CD14-positive monocyte (primary cell): ENCODE data around the gene ABCC11. TPM values are rescaled to one million over a fixed set of nuclear protein-coding genes. Genes with fewer than 3 reads are reported as not detected.

Experiments
- DNase-seq, 3 donors: peaks; one replicate each; pipeline ENCODE4 v3.0.0-alpha.2; 2011 to 2022
- H2AFZ ChIP-seq: 2 replicates; pipeline ENCODE4 v1.6.0; 2012; ENCODE audit warnings: mild to moderate bottlenecking, low read depth, low read length, inconsistent platforms; ENCODE audit not compliant: insufficient read depth, poor library complexity, severe bottlenecking
- H3K27ac ChIP-seq, 2 donors: 1 replicate in 1 of 2; 2 replicates in 1 of 2; pipeline ENCODE4 v1.5.1; 2012 to 2013; ENCODE audit warnings: low read length in 2 of 2, control low read depth in 1 of 2, inconsistent platforms in 1 of 2, low read depth in 1 of 2, mild to moderate bottlenecking in 1 of 2
- H3K27me3 ChIP-seq, 2 donors: one replicate each; pipeline versions ENCODE4 v1.6.0 to v1.6.1; 2011 to 2013; ENCODE audit warnings: low read length in 2 of 2; ENCODE audit not compliant: control insufficient read depth in 2 of 2, insufficient read depth in 2 of 2
- H3K36me3 ChIP-seq, 2 donors: replicated peaks in 1 of 2; 1 replicate in 1 of 2; 2 replicates in 1 of 2; pipeline versions ENCODE4 v1.5.1 to v1.6.1; 2012 to 2013; ENCODE audit warnings: low read length in 2 of 2, control low read depth in 1 of 2, inconsistent platforms in 1 of 2, mild to moderate bottlenecking in 1 of 2; ENCODE audit not compliant: insufficient read depth in 2 of 2, control insufficient read depth in 1 of 2
- H3K4me1 ChIP-seq, 2 donors: 1 replicate in 1 of 2; 2 replicates in 1 of 2; pipeline versions ENCODE4 v1.5.1 to v1.6.1; 2012 to 2013; ENCODE audit warnings: low read length in 2 of 2, control low read depth in 1 of 2, inconsistent platforms in 1 of 2, mild to moderate bottlenecking in 1 of 2, moderate library complexity in 1 of 2; ENCODE audit not compliant: insufficient read depth in 2 of 2, control insufficient read depth in 1 of 2
- H3K4me2 ChIP-seq: replicated peaks from 2 replicates; pipeline ENCODE3; 2012; ENCODE audit warnings: low read length, moderate library complexity, mild to moderate bottlenecking; ENCODE audit not compliant: poor library complexity, severe bottlenecking; ENCODE audit errors: extremely low read depth
- H3K4me3 ChIP-seq, 3 experiments: fragments of 200-600 bp in 1 of 3; sonication (generic) in 1 of 3; replicated peaks in 1 of 3; 1 replicate in 2 of 3; 2 replicates in 1 of 3; pipeline ENCODE4 v1.5.1; 2011 to 2013; ENCODE audit warnings: low read length in 3 of 3, mild to moderate bottlenecking in 3 of 3, control low read depth in 2 of 3, low read depth in 2 of 3, inconsistent platforms in 1 of 3, moderate library complexity in 1 of 3
- H3K79me2 ChIP-seq: 2 replicates; pipeline ENCODE4 v1.6.0; 2012; ENCODE audit warnings: mild to moderate bottlenecking, control low read depth, inconsistent platforms, low read length, moderate library complexity; ENCODE audit not compliant: insufficient read depth
- H3K9ac ChIP-seq: 2 replicates; pipeline ENCODE4 v1.6.0; 2017; ENCODE audit warnings: low read length, mild to moderate bottlenecking; ENCODE audit not compliant: insufficient read depth, poor library complexity, severe bottlenecking
- H3K9me3 ChIP-seq, 2 donors: replicated peaks in 1 of 2; 1 replicate in 1 of 2; 2 replicates in 1 of 2; pipeline versions ENCODE4 v1.5.1 to v1.6.1; 2012 to 2013; ENCODE audit warnings: low read length in 2 of 2, control low read depth in 1 of 2; ENCODE audit not compliant: control insufficient read depth in 1 of 2, insufficient read depth in 1 of 2
- H4K20me1 ChIP-seq: 2 replicates; pipeline ENCODE4 v1.6.0; 2012; ENCODE audit warnings: mild to moderate bottlenecking, low read length, control low read depth, moderate library complexity; ENCODE audit not compliant: insufficient read depth
- H3K27ac Mint-ChIP-seq, 7 donors: one replicate each; pipeline ENCODE4 v1.8.0; 2020; ENCODE audit warnings: mild to moderate bottlenecking in 7 of 7, mixed read lengths in 7 of 7, moderate library complexity in 6 of 7, inconsistent platforms in 2 of 7
- H3K27me3 Mint-ChIP-seq, 3 donors: one replicate each; pipeline ENCODE4 v1.8.0; 2021 to 2022; ENCODE audit warnings: low read depth in 3 of 3, mild to moderate bottlenecking in 3 of 3, mixed read lengths in 3 of 3, moderate library complexity in 3 of 3, inconsistent platforms in 1 of 3
- H3K36me3 Mint-ChIP-seq, 2 donors: one replicate each; pipeline ENCODE4 v1.8.0; 2020; ENCODE audit warnings: mixed read lengths in 2 of 2, inconsistent platforms in 1 of 2, mild to moderate bottlenecking in 1 of 2
- H3K4me1 Mint-ChIP-seq: one replicate; pipeline ENCODE4 v1.8.0; 2020; ENCODE audit warnings: mild to moderate bottlenecking, mixed read lengths
- H3K4me3 Mint-ChIP-seq, 2 donors: one replicate each; pipeline ENCODE4 v1.8.0; 2020; ENCODE audit warnings: mild to moderate bottlenecking in 2 of 2, mixed read lengths in 2 of 2, moderate library complexity in 1 of 2
- H3K9me3 Mint-ChIP-seq, 7 donors: one replicate each; pipeline ENCODE4 v1.8.0; 2020 to 2022; ENCODE audit warnings: mixed read lengths in 7 of 7, mild to moderate bottlenecking in 6 of 7, moderate library complexity in 6 of 7, inconsistent platforms in 2 of 7
- WGBS: methylation state at CpG from one replicate; pipeline ENCODE4 v1.1.5; 2013; ENCODE audit warnings: missing lambda C conversion rate; ENCODE audit not compliant: insufficient coverage; 5-methylcytosine and 5-hydroxymethylcytosine counted together
- intact Hi-C, 2 donors: fragments of 100-400 bp; cut with micrococcal nuclease; formaldehyde crosslinking; loops; one replicate each; pipeline versions ENCODE4 v1.15.0 to v1.15.1; 2023
- polyA plus RNA-seq, 3 donors: library from polyadenylated mRNA; depleted of rRNA in 1 of 3; unstranded in 2 of 3; stranded (reverse) in 1 of 3; fragments of 300-500 nt in 2 of 3; fragments of >200 nt in 1 of 3; fragmentation: Illumina TruSeq in 2 of 3; gene quantifications; 1 replicate in 2 of 3; 2 replicates in 1 of 3; pipeline ENCODE4 v1.2.3, GENCODE V29; 2012 to 2021
- TF ChIP-seq, protein P1 (sequence below): fragments of 200-600 bp; IDR thresholded peaks from one replicate; pipeline ENCODE4 v1.8.0; 2022; ENCODE audit warnings: antibody characterized with exemption, mild to moderate bottlenecking

ABCC11 gene
- polyA plus RNA-seq, 3 donors: 0.03 TPM; not detected in 2

DNA sequence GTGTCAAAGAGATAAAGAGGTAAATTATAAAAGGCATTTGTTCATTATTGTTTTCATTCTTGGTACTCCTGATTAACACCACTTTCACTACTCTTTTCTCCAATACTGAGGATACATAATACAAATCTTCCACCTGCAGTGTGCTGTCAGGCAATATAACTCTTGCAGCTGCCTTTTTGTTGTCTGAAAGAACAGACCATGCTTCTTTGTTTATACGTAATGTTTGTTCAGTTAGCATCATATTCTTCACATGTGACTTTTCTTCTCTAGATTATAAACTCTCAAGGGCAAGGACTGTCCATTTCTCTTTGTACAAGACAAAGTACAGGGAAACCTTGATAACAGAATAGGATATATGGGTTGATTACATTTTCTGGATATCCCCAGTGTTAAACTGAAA lies 14.2 kb upstream of the ABCC11 start:
- DNase-seq: no peak
- TF ChIP-seq, protein P1, sequence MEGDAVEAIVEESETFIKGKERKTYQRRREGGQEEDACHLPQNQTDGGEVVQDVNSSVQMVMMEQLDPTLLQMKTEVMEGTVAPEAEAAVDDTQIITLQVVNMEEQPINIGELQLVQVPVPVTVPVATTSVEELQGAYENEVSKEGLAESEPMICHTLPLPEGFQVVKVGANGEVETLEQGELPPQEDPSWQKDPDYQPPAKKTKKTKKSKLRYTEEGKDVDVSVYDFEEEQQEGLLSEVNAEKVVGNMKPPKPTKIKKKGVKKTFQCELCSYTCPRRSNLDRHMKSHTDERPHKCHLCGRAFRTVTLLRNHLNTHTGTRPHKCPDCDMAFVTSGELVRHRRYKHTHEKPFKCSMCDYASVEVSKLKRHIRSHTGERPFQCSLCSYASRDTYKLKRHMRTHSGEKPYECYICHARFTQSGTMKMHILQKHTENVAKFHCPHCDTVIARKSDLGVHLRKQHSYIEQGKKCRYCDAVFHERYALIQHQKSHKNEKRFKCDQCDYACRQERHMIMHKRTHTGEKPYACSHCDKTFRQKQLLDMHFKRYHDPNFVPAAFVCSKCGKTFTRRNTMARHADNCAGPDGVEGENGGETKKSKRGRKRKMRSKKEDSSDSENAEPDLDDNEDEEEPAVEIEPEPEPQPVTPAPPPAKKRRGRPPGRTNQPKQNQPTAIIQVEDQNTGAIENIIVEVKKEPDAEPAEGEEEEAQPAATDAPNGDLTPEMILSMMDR: no peak
- H3K27ac Mint-ChIP-seq: no peak overlapping the region
- no peaks in the 10 kb centered on the region for H3K27me3 Mint-ChIP-seq
- Histone ChIP-seq H3K4me3 (no peak overlapping the region), H2AFZ (no peak overlapping the region), H3K79me2 (no peaks in the 10 kb centered on the region), H3K4me1 (no peaks in the 10 kb centered on the region), H4K20me1 (no peaks in the 10 kb centered on the region), H3K27me3 (no peaks in the 10 kb centered on the region), H3K4me2 (no peak overlapping the region), H3K36me3 (peaks cover 59 to 94% of the 10 kb centered on the region in 2 donors), H3K9ac (no peak overlapping the region), H3K27ac (no peak overlapping the region), H3K9me3 (peaks cover 0 to 8% of the 10 kb centered on the region in 2 donors)
- H3K4me1 Mint-ChIP-seq: peaks cover 5% of the 10 kb centered on the region
- H3K36me3 Mint-ChIP-seq: peaks cover 77 to 84% of the 10 kb centered on the region in 2 donors
- WGBS: no CpG with 5 or more reads among the region's 1 CpG
- intact Hi-C loops: no loop called here
- H3K4me3 Mint-ChIP-seq: no peak overlapping the region
- peaks cover 0 to 10% (median 3%) of the 10 kb centered on the region in 7 donors for H3K9me3 Mint-ChIP-seq

- no peak overlapping the region for H2AFZ ChIP-seq
- TF ChIP-seq, protein P1: no peak
- Mint-ChIP-seq H3K4me1 (no peaks in the 10 kb centered on the region), H3K36me3 (peaks cover 78 to 87% of the 10 kb centered on the region in 2 donors), H3K27ac (no peak overlapping the region), H3K4me3 (no peak overlapping the region), H3K9me3 (no peaks in the 10 kb centered on the region), H3K27me3 (no peaks in the 10 kb centered on the region)
- no peak overlapping the region for H3K9ac ChIP-seq
- no peak overlapping the region for H3K27ac ChIP-seq
- intact Hi-C loops: no loop called here
- peaks cover 16% of the 10 kb centered on the region for H4K20me1 ChIP-seq
- DNase-seq: no peak
- no peak overlapping the region for H3K4me2 ChIP-seq
- no CpG with 5 or more reads among the region's 7 CpGs for WGBS
- H3K4me3 ChIP-seq: no peak overlapping the region
- peaks cover 65 to 95% of the 10 kb centered on the region in 2 donors for H3K36me3 ChIP-seq
- no peaks in the 10 kb centered on the region for H3K9me3 ChIP-seq
- peaks cover 14% of the 10 kb centered on the region for H3K79me2 ChIP-seq
- H3K27me3 ChIP-seq: no peaks in the 10 kb centered on the region
- H3K4me1 ChIP-seq: no peaks in the 10 kb centered on the region
Measured at GRCh38 chr16:48256579-48257177, 9.3 kb upstream of the ABCC11 start.
